HepG2 (cell line): ENCODE data around the gene VPS9D1. TPM values are rescaled to one million over a fixed set of nuclear protein-coding genes. Genes with fewer than 3 reads are reported as not detected.

ENCODE experiments used
- ATF7-NPFF ChIP-seq: sonication (generic); formaldehyde crosslinking; IDR thresholded peaks from 2 replicates; pipeline ENCODE4 v1.8.1; 2023; ENCODE audit warnings: mild to moderate bottlenecking, low read depth, missing genetic modification reagents, moderate library complexity
- BATF2 ChIP-seq: sonication (generic); formaldehyde crosslinking; IDR thresholded peaks from 2 replicates; pipeline ENCODE4 v1.8.0; 2022; ENCODE audit warnings: mild to moderate bottlenecking, missing genetic modification reagents, moderate library complexity
- EEA1 ChIP-seq: sonication (generic); formaldehyde crosslinking; IDR thresholded peaks from 2 replicates; pipeline ENCODE4 v1.5.1; 2020; ENCODE audit warnings: mild to moderate bottlenecking, missing genetic modification reagents, borderline replicate concordance
- HIVEP1 ChIP-seq: sonication (generic); formaldehyde crosslinking; IDR thresholded peaks from 2 replicates; pipeline ENCODE4 v1.4.0; 2020; ENCODE audit warnings: mild to moderate bottlenecking, missing genetic modification reagents
- HNF1B ChIP-seq: sonication (generic); formaldehyde crosslinking; IDR thresholded peaks from 2 replicates; pipeline ENCODE4 v1.5.1; 2020; ENCODE audit warnings: mild to moderate bottlenecking, moderate library complexity, missing genetic modification reagents
- IKZF4 ChIP-seq: sonication (generic); formaldehyde crosslinking; IDR thresholded peaks from 2 replicates; pipeline ENCODE4 v1.5.1; 2020; ENCODE audit warnings: borderline replicate concordance, mild to moderate bottlenecking, low read depth, missing genetic modification reagents; ENCODE audit errors: not compliant biosample characterization
- IRF1 ChIP-seq: sonication (generic); formaldehyde crosslinking; IDR thresholded peaks from 2 replicates; pipeline ENCODE4 v1.4.0; 2020; ENCODE audit warnings: low read depth, mild to moderate bottlenecking, missing genetic modification reagents
- PHB2 ChIP-seq: fragments of 450-650 bp; IDR thresholded peaks from 2 replicates; pipeline ENCODE4 v1.6.1; 2018; ENCODE audit not compliant: partially characterized antibody
- THAP9 ChIP-seq: sonication (generic); formaldehyde crosslinking; IDR thresholded peaks from 2 replicates; pipeline ENCODE4; 2020; ENCODE audit warnings: missing genetic modification reagents, mild to moderate bottlenecking, borderline replicate concordance
- UBTF ChIP-seq: sonication (generic); formaldehyde crosslinking; IDR thresholded peaks from 2 replicates; pipeline ENCODE4 v1.4.0; 2020; ENCODE audit warnings: mild to moderate bottlenecking, missing genetic modification reagents
- ZBTB7A ChIP-seq: sonication (generic); formaldehyde crosslinking; IDR thresholded peaks from 2 replicates; pipeline ENCODE4 v1.8.0; 2022; ENCODE audit warnings: mild to moderate bottlenecking, missing genetic modification reagents
- ZNF350 ChIP-seq: sonication (generic); formaldehyde crosslinking; IDR thresholded peaks from 2 replicates; pipeline ENCODE4 v1.4.0; 2020; ENCODE audit warnings: mild to moderate bottlenecking, low read depth, missing genetic modification reagents, borderline replicate concordance
- ZNF362 ChIP-seq: sonication (generic); formaldehyde crosslinking; IDR thresholded peaks from 2 replicates; pipeline ENCODE4 v1.4.0; 2020; ENCODE audit warnings: missing genetic modification reagents, mild to moderate bottlenecking, borderline replicate concordance
- ZNF383 ChIP-seq: sonication (generic); formaldehyde crosslinking; IDR thresholded peaks from 2 replicates; pipeline ENCODE4 v1.4.0; 2020; ENCODE audit warnings: missing genetic modification reagents, mild to moderate bottlenecking, borderline replicate concordance
- ZNF614 ChIP-seq: IDR thresholded peaks from 2 replicates; pipeline ENCODE4 v1.6.1; 2018; ENCODE audit warnings: missing biosample characterization, missing genetic modification reagents, inconsistent platforms, borderline replicate concordance
- ZSCAN30 ChIP-seq: sonication (generic); formaldehyde crosslinking; IDR thresholded peaks from 2 replicates; pipeline ENCODE4 v1.5.0; 2020; ENCODE audit warnings: mild to moderate bottlenecking, missing genetic modification reagents
- polyA plus RNA-seq, 8 experiments: library from polyadenylated mRNA; depleted of rRNA in 3 of 8; stranded (reverse) in 7 of 8; unstranded in 1 of 8; fragments of >200 nt; fragmentation: Illumina TruSeq in 4 of 8; extraction: Trizol in 4 of 8; gene quantifications; 2 replicates each; pipeline versions ENCODE4 v1.2.1 to v1.2.3, GENCODE V29; 2011 to 2016; ENCODE audit warnings: low read depth in 4 of 8, missing spikeins in 1 of 8, mixed read lengths in 1 of 8; ENCODE audit not compliant: insufficient read depth in 1 of 8
- total RNA-seq, 5 experiments: library from RNA; depleted of rRNA; stranded (reverse); fragments of >200 nt; fragmentation: Illumina TruSeq; extraction: Trizol; gene quantifications; 2 replicates each; pipeline ENCODE4 v1.2.3, GENCODE V29; 2016; ENCODE audit warnings: low read depth in 1 of 5

Gene VPS9D1
- total and polyA plus RNA-seq, 2 of the 13 experiments (the other 11 are each of a cell fraction or from before 2014, with no cell fraction given): 10.1 to 13.2 TPM

- TF ChIP-seq ZBTB7A (CRISPR knock-in tag) (no peak; the same call in 1 of the 2 replicates), PHB2 (no peak), HIVEP1 (peak; percentile 98), IRF1 (CRISPR knock-in tag) (peak; percentile 86; the same call in 1 of the 2 replicates), ZNF350 (peak; percentile 99), ZNF614 (CRISPR knock-in tag) (no peak; the same call in none of the 2 replicates), BATF2 (peak; percentile 91), ATF7-NPFF (CRISPR knock-in tag) (peak; percentile 90), ZNF383 (CRISPR knock-in tag) (no peak), UBTF (CRISPR knock-in tag) (peak; percentile 99), EEA1 (CRISPR knock-in tag) (peak; percentile 76), ZNF362 (CRISPR knock-in tag) (peak; percentile 80), HNF1B (peak; percentile 100), ZSCAN30 (CRISPR knock-in tag) (peak; percentile 91), IKZF4 (CRISPR knock-in tag) (peak; percentile 84), THAP9 (CRISPR knock-in tag) (peak; percentile 90; the same call in 1 of the 2 replicates)
Measured at GRCh38 chr16:89687092-89687940, 33.4 kb downstream of the VPS9D1 start (continued).
